Spleen (tissue), 7 donors: ENCODE measurements around the gene GABBR2.

Experiments used
- POLR2AphosphoS5 ChIP-seq, 3 donors: sonication (generic); formaldehyde crosslinking; IDR thresholded peaks; one replicate each; pipeline ENCODE4 v1.5.1; 2017; ENCODE audit warnings: antibody characterized with exemption in 3 of 3
- TF ChIP-seq, protein P1 (sequence below), 11 experiments: fragments of 200-600 bp in 7 of 11; fragments of 450-650 bp in 4 of 11; sonication (generic) in 4 of 11; IDR thresholded peaks in 8 of 11; conservative IDR thresholded peaks in 3 of 11; 1 replicate in 7 of 11; 2 replicates in 4 of 11; pipeline versions ENCODE4 v1.4.0 to v1.8.0; 2016 to 2021; ENCODE audit warnings: antibody characterized with exemption in 11 of 11, inconsistent platforms in 4 of 11, mild to moderate bottlenecking in 1 of 11
- donor health status: DM: no; HTN: no; CAD: no; lungs with moderate emphysema.
- donor health status: DM: no; HTN: no; CAD: no.
- donor health status: DM: no; HTN: no; CAD: no.

DNA sequence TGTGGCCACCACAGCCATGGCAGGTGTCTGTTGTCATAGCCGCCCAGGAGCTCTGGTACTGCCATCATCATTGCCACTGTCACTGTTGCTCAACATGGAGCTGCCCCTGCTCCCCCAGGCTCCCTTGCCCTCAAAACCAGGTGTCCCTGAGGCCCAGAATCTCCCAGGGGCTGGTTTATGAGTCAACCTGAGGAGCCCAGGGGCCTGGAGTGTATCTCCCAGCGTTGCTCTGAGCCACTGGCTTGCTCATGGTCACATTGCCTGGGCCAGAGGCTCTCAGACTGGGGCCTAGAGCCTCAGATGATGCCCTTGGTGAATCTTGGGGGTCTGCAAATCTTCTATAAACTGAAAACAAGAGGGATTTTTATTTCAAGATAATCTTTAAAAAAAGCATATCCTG is 428.6 kb downstream of the GABBR2 start:
- TF ChIP-seq, protein P1, sequence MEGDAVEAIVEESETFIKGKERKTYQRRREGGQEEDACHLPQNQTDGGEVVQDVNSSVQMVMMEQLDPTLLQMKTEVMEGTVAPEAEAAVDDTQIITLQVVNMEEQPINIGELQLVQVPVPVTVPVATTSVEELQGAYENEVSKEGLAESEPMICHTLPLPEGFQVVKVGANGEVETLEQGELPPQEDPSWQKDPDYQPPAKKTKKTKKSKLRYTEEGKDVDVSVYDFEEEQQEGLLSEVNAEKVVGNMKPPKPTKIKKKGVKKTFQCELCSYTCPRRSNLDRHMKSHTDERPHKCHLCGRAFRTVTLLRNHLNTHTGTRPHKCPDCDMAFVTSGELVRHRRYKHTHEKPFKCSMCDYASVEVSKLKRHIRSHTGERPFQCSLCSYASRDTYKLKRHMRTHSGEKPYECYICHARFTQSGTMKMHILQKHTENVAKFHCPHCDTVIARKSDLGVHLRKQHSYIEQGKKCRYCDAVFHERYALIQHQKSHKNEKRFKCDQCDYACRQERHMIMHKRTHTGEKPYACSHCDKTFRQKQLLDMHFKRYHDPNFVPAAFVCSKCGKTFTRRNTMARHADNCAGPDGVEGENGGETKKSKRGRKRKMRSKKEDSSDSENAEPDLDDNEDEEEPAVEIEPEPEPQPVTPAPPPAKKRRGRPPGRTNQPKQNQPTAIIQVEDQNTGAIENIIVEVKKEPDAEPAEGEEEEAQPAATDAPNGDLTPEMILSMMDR (IDR thresholded peaks at IDR 0.05 in 8 of 11, conservative IDR thresholded peaks at IDR 0.05 in 3 of 11) = no peak
- TF ChIP-seq POLR2AphosphoS5 (IDR thresholded peaks at IDR 0.05) = no peak
